IMR-90 (cell line): Measurements from ENCODE around the gene NPC1. TPM values are rescaled to one million over a fixed set of nuclear protein-coding genes. Genes with fewer than 3 reads are reported as not detected.

Experiments used
- ATAC-seq: fragments of 200-7000 bp; cut with Tn5 transposase; 2 replicates; pipeline ENCODE4 v1.9.1; 2020; ENCODE audit warnings: low read depth, mild to moderate bottlenecking, moderate library complexity
- BruUV-seq: library from RNA; stranded (reverse); fragments of 400-500 nt; replicated peaks from 2 replicates; lab custom pipeline; 2021; lab: Mats Ljungman, UMichigan
- CTCF ChIA-PET: fragments of 300-600 bp; formaldehyde crosslinking; extraction: SDS; loops from one replicate; lab custom pipeline; 2021; ENCODE audit warnings: antibody characterized with exemption; lab: Yijun Ruan, JAX
- POLR2A ChIA-PET: fragments of 300-600 bp; sonication (Branson Sonifier 250); formaldehyde crosslinking; loops from one replicate; lab custom pipeline; 2022; ENCODE audit warnings: antibody characterized with exemption; ENCODE audit not compliant: unreplicated experiment; lab: Charles Lee
- DNase-seq: peaks from one replicate; pipeline ENCODE4 v3.0.0; 2013
- H2AFZ ChIP-seq: replicated peaks from 2 replicates; pipeline ENCODE3; 2013; ENCODE audit warnings: low read length, mild to moderate bottlenecking; ENCODE audit not compliant: poor library complexity
- H2AK5ac ChIP-seq: 2 replicates; pipeline ENCODE4 v1.6.1; 2013; ENCODE audit warnings: low read depth, low read length, inconsistent platforms
- H2AK9ac ChIP-seq: replicated peaks from 2 replicates; pipeline ENCODE3; 2013; ENCODE audit warnings: mild to moderate bottlenecking, low read depth, low read length, moderate library complexity; ENCODE audit not compliant: poor library complexity
- H2BK120ac ChIP-seq: 2 replicates; pipeline ENCODE4 v1.6.1; 2013; ENCODE audit warnings: low read depth, low read length, inconsistent platforms
- H2BK15ac ChIP-seq: 3 replicates; pipeline ENCODE4 v1.6.1; 2013; ENCODE audit warnings: low read depth, low read length, inconsistent platforms
- H2BK20ac ChIP-seq: 2 replicates; pipeline ENCODE4 v1.6.1; 2013; ENCODE audit warnings: low read depth, mild to moderate bottlenecking, inconsistent platforms, low read length, moderate library complexity
- H2BK5ac ChIP-seq: 2 replicates; pipeline ENCODE4 v1.6.1; 2013; ENCODE audit warnings: mild to moderate bottlenecking, low read depth, low read length, inconsistent platforms; ENCODE audit not compliant: poor library complexity, severe bottlenecking
- H3K14ac ChIP-seq: replicated peaks from 2 replicates; pipeline ENCODE4 v1.6.1; 2013; ENCODE audit warnings: low read depth, low read length, inconsistent platforms
- H3K18ac ChIP-seq: 2 replicates; pipeline ENCODE4 v1.6.1; 2013; ENCODE audit warnings: low read depth, low read length, control low read depth
- H3K23ac ChIP-seq: 2 replicates; pipeline ENCODE4 v1.6.1; 2013; ENCODE audit warnings: low read depth, low read length, inconsistent platforms
- H3K27ac ChIP-seq: 2 replicates; pipeline ENCODE4 v1.5.1; 2013; ENCODE audit warnings: mild to moderate bottlenecking, control low read depth, low read length; ENCODE audit not compliant: insufficient read depth
- H3K27me3 ChIP-seq: 2 replicates; pipeline ENCODE4 v1.6.1; 2013; ENCODE audit warnings: low read length; ENCODE audit not compliant: control insufficient read depth, insufficient read depth
- H3K36me3 ChIP-seq: 2 replicates; pipeline ENCODE4 v1.6.1; 2013; ENCODE audit warnings: low read length, mixed read lengths; ENCODE audit not compliant: control insufficient read depth, insufficient read depth
- H3K4ac ChIP-seq: 2 replicates; pipeline ENCODE4 v1.6.1; 2013; ENCODE audit warnings: low read depth, low read length, inconsistent platforms
- H3K4me1 ChIP-seq: 2 replicates; pipeline ENCODE4 v1.6.1; 2013; ENCODE audit warnings: low read length, mixed read lengths; ENCODE audit not compliant: control insufficient read depth, insufficient read depth
- H3K4me2 ChIP-seq: 2 replicates; pipeline ENCODE4 v1.6.1; 2013; ENCODE audit warnings: low read depth, mild to moderate bottlenecking, control low read depth, low read length, moderate library complexity
- H3K4me3 ChIP-seq: 2 replicates; pipeline ENCODE4 v1.5.1; 2013; ENCODE audit warnings: low read depth, mild to moderate bottlenecking, control low read depth, low read length, moderate library complexity; ENCODE audit not compliant: insufficient read depth
- H3K56ac ChIP-seq: 2 replicates; pipeline ENCODE4 v1.6.1; 2013; ENCODE audit warnings: low read length, inconsistent platforms; ENCODE audit not compliant: insufficient read depth; ENCODE audit errors: extremely low read depth
- H3K79me1 ChIP-seq, 2 experiments: 2 replicates each; pipeline ENCODE4 v1.6.1; 2013; ENCODE audit warnings: low read length in 2 of 2, inconsistent platforms in 1 of 2, low read depth in 1 of 2
- H3K9ac ChIP-seq: 2 replicates; pipeline ENCODE4 v1.6.1; 2013; ENCODE audit warnings: low read depth, low read length, control low read depth
- H3K9me1 ChIP-seq: 2 replicates; pipeline ENCODE4 v1.6.1; 2013; ENCODE audit warnings: low read length, inconsistent platforms; ENCODE audit not compliant: insufficient read depth
- H3K9me3 ChIP-seq: 2 replicates; pipeline ENCODE4 v1.6.1; 2013; ENCODE audit warnings: low read length; ENCODE audit not compliant: control insufficient read depth, insufficient read depth
- H4K20me1 ChIP-seq: 2 replicates; pipeline ENCODE4 v1.6.1; 2013; ENCODE audit warnings: low read length, inconsistent platforms; ENCODE audit not compliant: insufficient read depth
- H4K5ac ChIP-seq: 2 replicates; pipeline ENCODE4 v1.6.1; 2013; ENCODE audit warnings: mild to moderate bottlenecking, low read depth, low read length, control low read depth
- H4K8ac ChIP-seq, 2 experiments: 2 replicates each; pipeline ENCODE4 v1.6.1; 2013; ENCODE audit warnings: low read depth in 2 of 2, low read length in 2 of 2, control low read depth in 1 of 2, inconsistent platforms in 1 of 2
- H4K91ac ChIP-seq: 2 replicates; pipeline ENCODE4 v1.6.1; 2013; ENCODE audit warnings: low read depth, low read length, inconsistent platforms; ENCODE audit not compliant: insufficient read depth
- BHLHE40 ChIP-seq: fragments of 150-350 bp; IDR thresholded peaks from 2 replicates; pipeline ENCODE4 v1.6.1; 2016; ENCODE audit warnings: mild to moderate bottlenecking, low read depth, low read length
- CEBPB ChIP-seq: IDR thresholded peaks from 2 replicates; pipeline ENCODE4 v1.6.1; 2012; ENCODE audit warnings: low read depth, low read length, improper control_type of control experiment
- CHD1 ChIP-seq: IDR thresholded peaks from 2 replicates; pipeline ENCODE4 v1.6.1; 2012; ENCODE audit warnings: low read depth, low read length, improper control_type of control experiment
- FOS ChIP-seq: fragments of 150-350 bp; IDR thresholded peaks from 2 replicates; pipeline ENCODE4 v1.6.1; 2016; ENCODE audit warnings: low read depth, low read length
- MAFK ChIP-seq: IDR thresholded peaks from 2 replicates; pipeline ENCODE4 v1.6.1; 2012; ENCODE audit warnings: low read depth, low read length, improper control_type of control experiment
- MAZ ChIP-seq: IDR thresholded peaks from 2 replicates; pipeline ENCODE4 v1.6.1; 2012; ENCODE audit warnings: low read depth, mild to moderate bottlenecking, low read length, improper control_type of control experiment, moderate library complexity, borderline replicate concordance
- MXI1 ChIP-seq: IDR thresholded peaks from 2 replicates; pipeline ENCODE4 v1.6.1; 2012; ENCODE audit warnings: low read depth, mild to moderate bottlenecking, low read length, moderate library complexity, borderline replicate concordance
- NFE2L2 ChIP-seq: fragments of 150-350 bp; IDR thresholded peaks from 2 replicates; pipeline ENCODE4 v1.6.1; 2016; ENCODE audit warnings: low read depth, mild to moderate bottlenecking, low read length
- POLR2A ChIP-seq: IDR thresholded peaks from 2 replicates; pipeline ENCODE4 v1.6.1; 2012; ENCODE audit warnings: mild to moderate bottlenecking, low read depth, low read length
- RAD21 ChIP-seq: IDR thresholded peaks from 2 replicates; pipeline ENCODE4 v1.6.1; 2012; ENCODE audit warnings: low read length, improper control_type of control experiment
- RCOR1 ChIP-seq: IDR thresholded peaks from 2 replicates; pipeline ENCODE4 v1.6.1; 2012; ENCODE audit warnings: mild to moderate bottlenecking, low read length, improper control_type of control experiment; ENCODE audit not compliant: insufficient replicate concordance
- RFX5 ChIP-seq: IDR thresholded peaks from 2 replicates; pipeline ENCODE4 v1.8.0; 2012; ENCODE audit warnings: low read depth, mild to moderate bottlenecking, low read length, moderate library complexity
- SMC3 ChIP-seq: fragments of 150-350 bp; IDR thresholded peaks from 2 replicates; pipeline ENCODE4 v1.6.1; 2016; ENCODE audit warnings: low read depth, mild to moderate bottlenecking, antibody characterized with exemption, low read length, moderate library complexity
- USF2 ChIP-seq: fragments of 150-350 bp; IDR thresholded peaks from 2 replicates; pipeline ENCODE4 v1.6.1; 2017; ENCODE audit warnings: mild to moderate bottlenecking, antibody characterized with exemption, low read length, low read depth
- WGBS, 2 experiments: methylation state at CpG; one replicate each; pipeline versions ENCODE4 v1.1.5 to v1.1.7; 2013; ENCODE audit warnings: missing lambda C conversion rate in 2 of 2; ENCODE audit not compliant: insufficient read length in 1 of 2; ENCODE audit errors: extremely low coverage in 2 of 2; 5-methylcytosine and 5-hydroxymethylcytosine counted together
- dilution Hi-C: fragments of 300-500 bp; cut with HindIII; formaldehyde crosslinking; loops from one replicate; pipeline ENCODE4 v1.14.3; 2018; ENCODE audit warnings: low sequenced_read_pairs; ENCODE audit not compliant: unreplicated experiment
- in situ Hi-C: fragments of 300-500 bp; cut with MboI; formaldehyde crosslinking; loops from 3 replicates; pipeline ENCODE4 v1.14.3; 2019; ENCODE audit warnings: low sequenced_read_pairs, inconsistent platforms, mixed read lengths
- intact Hi-C: fragments of 100-400 bp; cut with micrococcal nuclease; formaldehyde crosslinking; loops from 2 replicates; pipeline ENCODE4 v1.10.0; 2022
- polyA plus RNA-seq, 3 experiments: library from polyadenylated mRNA; depleted of rRNA; stranded (reverse); fragments of >200 nt; gene quantifications; 2 replicates each; pipeline ENCODE4 v1.2.3, GENCODE V29; 2012; ENCODE audit warnings: low replicate concordance in 1 of 3
- total RNA-seq: library from RNA; depleted of rRNA; stranded (reverse); fragments of >200 nt; gene quantifications from 2 replicates; pipeline ENCODE4 v1.2.3, GENCODE V29; 2012
- TF ChIP-seq, protein P1 (sequence below): conservative IDR thresholded peaks from 2 replicates; pipeline ENCODE4 v1.5.1; 2012; ENCODE audit warnings: mild to moderate bottlenecking, low read depth, low read length, improper control_type of control experiment
- TF ChIP-seq, protein P2 (sequence below): fragments of 150-350 bp; IDR thresholded peaks from 2 replicates; pipeline ENCODE4 v1.6.1; 2016; ENCODE audit warnings: low read depth, mild to moderate bottlenecking, low read length, moderate library complexity, borderline replicate concordance

The NPC1 gene
- total and polyA plus RNA-seq, 2 of the 4 experiments (the other 2 are of a cell fraction): 7.5 to 7.9 TPM

DNA sequence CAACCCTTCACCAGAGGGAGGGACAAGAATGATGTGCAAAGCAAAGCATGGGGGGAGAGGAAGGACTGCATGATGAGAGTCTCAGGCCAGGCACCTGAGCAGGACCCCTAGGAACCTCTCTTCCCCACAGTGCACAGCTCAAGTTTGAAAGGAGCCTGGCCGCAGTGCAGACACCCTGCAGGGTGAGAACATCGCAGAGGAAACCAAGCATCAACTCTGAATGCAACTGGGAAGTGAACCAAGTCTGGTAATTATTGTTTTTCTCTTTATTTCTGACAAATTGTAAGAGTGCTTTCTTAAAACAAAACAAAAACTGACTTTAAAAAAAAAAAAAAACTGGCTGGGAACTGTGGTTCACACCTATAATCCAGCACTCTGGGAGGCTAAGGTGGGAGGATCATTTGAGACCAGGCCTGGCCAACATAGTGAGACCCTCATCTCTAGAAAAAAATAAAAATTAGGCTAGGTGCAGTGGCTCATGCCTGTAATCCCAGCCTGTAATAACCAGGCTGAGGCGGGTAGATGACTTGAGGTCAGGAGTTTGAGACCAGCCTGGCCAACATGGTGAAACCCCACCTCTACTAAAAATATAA, 15.3 kb downstream of the NPC1 start:
- no peak overlapping the region for H4K5ac ChIP-seq
- H2BK5ac ChIP-seq: no peak overlapping the region
- H3K4me1 ChIP-seq: peaks cover 2% of the 10 kb centered on the region; the same call in 1 of the 2 replicates
- H3K4me2 ChIP-seq: no peak overlapping the region
- H4K8ac ChIP-seq: no peak overlapping the region
- TF ChIP-seq FOS (no peak), MAZ (no peak), RCOR1 (no peak), CHD1 (no peak), CEBPB (no peak), POLR2A (no peak), SMC3 (no peak), RAD21 (no peak), RFX5 (no peak), MXI1 (no peak), NFE2L2 (no peak), USF2 (no peak), BHLHE40 (no peak), MAFK (no peak)
- TF ChIP-seq, protein P1, sequence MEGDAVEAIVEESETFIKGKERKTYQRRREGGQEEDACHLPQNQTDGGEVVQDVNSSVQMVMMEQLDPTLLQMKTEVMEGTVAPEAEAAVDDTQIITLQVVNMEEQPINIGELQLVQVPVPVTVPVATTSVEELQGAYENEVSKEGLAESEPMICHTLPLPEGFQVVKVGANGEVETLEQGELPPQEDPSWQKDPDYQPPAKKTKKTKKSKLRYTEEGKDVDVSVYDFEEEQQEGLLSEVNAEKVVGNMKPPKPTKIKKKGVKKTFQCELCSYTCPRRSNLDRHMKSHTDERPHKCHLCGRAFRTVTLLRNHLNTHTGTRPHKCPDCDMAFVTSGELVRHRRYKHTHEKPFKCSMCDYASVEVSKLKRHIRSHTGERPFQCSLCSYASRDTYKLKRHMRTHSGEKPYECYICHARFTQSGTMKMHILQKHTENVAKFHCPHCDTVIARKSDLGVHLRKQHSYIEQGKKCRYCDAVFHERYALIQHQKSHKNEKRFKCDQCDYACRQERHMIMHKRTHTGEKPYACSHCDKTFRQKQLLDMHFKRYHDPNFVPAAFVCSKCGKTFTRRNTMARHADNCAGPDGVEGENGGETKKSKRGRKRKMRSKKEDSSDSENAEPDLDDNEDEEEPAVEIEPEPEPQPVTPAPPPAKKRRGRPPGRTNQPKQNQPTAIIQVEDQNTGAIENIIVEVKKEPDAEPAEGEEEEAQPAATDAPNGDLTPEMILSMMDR: no peak
- TF ChIP-seq, protein P2, sequence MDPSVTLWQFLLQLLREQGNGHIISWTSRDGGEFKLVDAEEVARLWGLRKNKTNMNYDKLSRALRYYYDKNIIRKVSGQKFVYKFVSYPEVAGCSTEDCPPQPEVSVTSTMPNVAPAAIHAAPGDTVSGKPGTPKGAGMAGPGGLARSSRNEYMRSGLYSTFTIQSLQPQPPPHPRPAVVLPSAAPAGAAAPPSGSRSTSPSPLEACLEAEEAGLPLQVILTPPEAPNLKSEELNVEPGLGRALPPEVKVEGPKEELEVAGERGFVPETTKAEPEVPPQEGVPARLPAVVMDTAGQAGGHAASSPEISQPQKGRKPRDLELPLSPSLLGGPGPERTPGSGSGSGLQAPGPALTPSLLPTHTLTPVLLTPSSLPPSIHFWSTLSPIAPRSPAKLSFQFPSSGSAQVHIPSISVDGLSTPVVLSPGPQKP: no peak
- H2AK5ac ChIP-seq: no peak overlapping the region
- no peaks in the 10 kb centered on the region for H3K27me3 ChIP-seq
- no TSS peak for BruUV-seq
- H3K4me3 ChIP-seq: no peak overlapping the region
- in situ Hi-C loops (no loop called here), intact Hi-C loops (no loop called here), dilution Hi-C loops (no loop called here)
- H2BK120ac ChIP-seq: no peak overlapping the region
- H3K9me1 ChIP-seq: peaks cover 10% of the 10 kb centered on the region; the same call in 1 of the 2 replicates
- H2BK15ac ChIP-seq: no peak overlapping the region
- no peak overlapping the region for H3K4ac ChIP-seq
- ATAC-seq: no peak
- H2AK9ac ChIP-seq: no peak overlapping the region
- POLR2A ChIA-PET: no interaction called here
- CTCF ChIA-PET: no interaction called here
- H3K9me3 ChIP-seq: no peaks in the 10 kb centered on the region
- H4K91ac ChIP-seq: no peak overlapping the region
- H3K79me1 ChIP-seq: peaks cover 23% of the 10 kb centered on the region in 2 experiments
- H3K9ac ChIP-seq: no peak overlapping the region
- no peak for DNase-seq
- no peak overlapping the region for H3K23ac ChIP-seq
- H3K27ac ChIP-seq: no peak overlapping the region
- peaks cover 26% of the 10 kb centered on the region for H3K36me3 ChIP-seq
- no peak overlapping the region for H2AFZ ChIP-seq
- WGBS, 2 experiments: no CpG with 5 or more reads among the region's 3 CpGs
- no peak overlapping the region for H3K56ac ChIP-seq
- H4K20me1 ChIP-seq: peaks cover 26% of the 10 kb centered on the region; the same call in 1 of the 2 replicates
- H2BK20ac ChIP-seq: no peak overlapping the region
- H3K18ac ChIP-seq: no peak overlapping the region
- no peak overlapping the region for H3K14ac ChIP-seq
